ENCODE data around the gene FDX2.

DNA sequence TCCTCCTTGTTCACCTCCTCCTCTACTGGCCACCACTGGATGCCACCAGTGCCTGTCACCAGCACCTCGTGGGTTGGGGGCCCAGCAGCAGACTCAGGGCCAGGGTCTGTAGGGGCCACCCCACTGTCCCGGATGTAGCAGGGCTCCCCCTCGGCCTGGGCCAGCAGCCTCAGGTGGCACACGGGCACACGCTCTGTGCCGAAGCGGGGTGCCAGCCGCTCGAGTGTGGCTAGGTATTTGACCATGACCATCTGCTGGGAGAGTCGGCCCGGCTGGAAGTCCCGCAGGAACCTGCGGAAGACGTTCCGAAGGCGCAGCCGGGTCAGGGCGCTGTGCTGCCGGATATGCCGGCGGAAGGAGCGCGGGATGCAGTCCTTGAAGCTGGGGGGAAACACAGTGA, 49.7 kb upstream of the FDX2 start:
- TF ChIP-seq CTCF (IDR thresholded peaks at IDR 0.05) = no peak
- TF ChIP-seq POLR2AphosphoS5 (IDR thresholded peaks at IDR 0.05) = no peak
- TF ChIP-seq EP300 (IDR thresholded peaks at IDR 0.05; ENCODE audit: low read depth) = no peak
- no peak for TF ChIP-seq POLR2A (IDR thresholded peaks at IDR 0.05)
